Dermis microvascular lymphatic vessel endothelial cell (primary cell): ENCODE measurements around the gene SIGLEC15. TPM values are rescaled to one million over a fixed set of nuclear protein-coding genes. Genes with fewer than 3 reads are reported as not detected.
A peak's percentile ranks its signal among the peaks of the same experiment; 100 is the strongest.
"Not testable (repeated sequence)": the region's sequence is repeated elsewhere in the genome, so short reads cannot be mapped to it uniquely, and the experiment has no call there.

Experiments used
- DNase-seq, 2 donors: peaks; one replicate each; pipeline versions ENCODE4 v3.0.0 to v3.0.0-alpha.2; 2010; ENCODE audit warnings: low read depth in 2 of 2
- total RNA-seq: library from RNA; depleted of rRNA; stranded (reverse); fragments of >200 nt; gene quantifications from 2 replicates; pipeline ENCODE4 v1.2.1, GENCODE V29; 2014

The SIGLEC15 gene
- total RNA-seq, 1 donor from 2014 or later = 0.13 TPM

DNA sequence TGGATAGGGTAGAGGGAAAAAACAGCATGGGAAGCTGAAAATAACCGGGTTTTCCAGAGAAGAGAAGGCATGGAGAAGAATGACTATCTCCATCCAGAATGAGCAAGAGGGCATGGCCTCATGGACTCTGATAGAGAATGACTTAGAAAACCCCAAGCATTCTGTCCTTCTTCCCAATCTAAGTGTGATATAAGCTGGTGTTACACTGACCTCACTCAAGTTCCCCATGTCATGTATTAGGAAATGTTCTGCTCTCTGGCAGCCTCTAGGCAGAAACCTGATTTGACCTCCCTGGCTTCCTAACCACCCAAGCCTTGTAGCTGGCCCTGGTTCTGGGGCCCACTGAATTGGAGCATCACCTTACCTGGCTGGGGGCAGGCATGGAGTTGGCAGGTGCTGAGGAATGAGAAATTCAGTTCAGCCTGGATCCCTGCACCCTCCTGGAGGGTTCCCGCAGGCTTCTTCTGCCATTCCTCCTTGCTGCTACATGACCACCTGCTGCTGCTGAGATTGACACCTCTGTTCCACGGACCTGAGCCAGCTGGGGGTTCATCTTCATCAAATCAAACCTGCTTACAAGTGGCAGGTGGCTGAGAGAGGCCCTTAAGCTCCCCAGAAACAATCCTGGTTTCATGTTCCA is 5.2 kb upstream of the SIGLEC15 start:
- DNase-seq = no peak

DNA sequence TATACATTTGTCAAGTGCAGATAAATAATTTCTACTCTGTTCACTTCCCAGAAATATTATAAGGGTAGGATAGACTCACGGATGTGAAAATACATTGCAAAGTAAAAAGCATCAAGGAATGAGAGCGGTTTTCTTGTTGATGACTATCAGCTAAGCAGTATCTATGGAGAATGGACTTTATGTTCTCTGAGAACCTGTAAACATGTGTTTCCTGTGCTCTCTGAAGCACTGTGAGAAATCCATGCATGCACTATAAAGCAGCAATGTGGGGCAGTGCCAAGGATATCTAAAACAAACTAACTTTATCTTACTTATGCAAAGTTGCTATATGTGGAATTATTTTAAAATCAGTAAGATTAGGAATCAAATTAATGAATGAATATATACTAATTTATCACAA is 4.4 kb upstream of the SIGLEC15 start:
- DNase-seq = no peak

DNA sequence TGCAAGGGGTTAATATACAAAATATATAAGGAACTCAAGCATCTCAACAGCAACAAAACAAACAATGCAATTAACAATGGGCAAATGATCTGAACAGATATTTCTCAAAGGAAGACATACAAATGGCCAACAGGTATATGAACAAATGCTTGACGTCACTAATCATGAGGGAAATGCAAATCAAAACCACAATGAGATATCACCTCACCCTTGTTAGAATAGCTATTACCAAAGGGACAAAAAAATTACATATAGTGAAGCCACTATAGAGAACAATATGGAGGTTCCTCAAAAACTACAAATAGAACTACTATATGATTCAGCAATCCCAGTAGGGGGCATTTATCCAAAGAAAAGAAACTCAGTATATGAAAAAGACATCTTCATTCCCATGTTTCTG is 3.8 kb upstream of the SIGLEC15 start:
- DNase-seq = no peak

DNA sequence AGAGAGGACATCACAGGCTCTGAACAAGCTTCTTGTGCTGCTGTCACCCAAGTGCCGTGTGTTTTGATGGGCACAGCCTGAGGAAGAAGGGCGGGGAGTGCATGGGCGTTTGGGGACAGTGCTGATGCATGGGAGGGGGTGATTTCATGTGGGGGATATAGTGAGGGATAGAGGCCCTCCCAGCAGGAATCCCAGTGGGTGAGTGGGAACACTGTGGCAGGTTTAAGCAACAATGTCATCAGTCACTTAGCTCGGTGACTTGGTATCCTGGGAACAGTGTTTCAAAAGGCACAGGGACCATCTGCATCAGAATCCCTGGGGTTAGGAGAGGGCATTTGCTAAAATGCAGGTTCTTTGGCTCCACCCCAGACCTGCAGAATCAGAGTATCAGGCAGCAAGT is 609 bp downstream of the SIGLEC15 start:
- DNase-seq = no peak

DNA sequence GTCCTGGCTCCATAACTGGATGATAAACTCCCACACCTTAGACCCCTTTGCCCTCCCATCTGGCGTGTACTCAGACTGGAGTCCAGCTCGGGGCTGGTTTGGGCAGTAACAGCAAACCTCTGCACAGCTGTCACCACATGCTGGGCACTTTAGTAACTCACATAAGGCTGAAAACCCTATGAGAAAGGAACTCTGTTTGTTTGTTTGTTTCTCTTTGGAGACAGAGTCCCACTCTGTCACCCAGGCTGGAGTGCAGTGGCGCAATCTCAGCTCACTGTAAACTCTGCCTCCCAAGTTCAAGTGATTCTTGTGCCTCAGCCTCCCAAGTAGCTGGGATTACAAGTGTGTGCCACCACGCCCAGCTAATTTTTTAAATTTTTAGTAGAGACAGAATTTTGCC is 1.2 kb downstream of the SIGLEC15 start:
- DNase-seq = not testable (repeated sequence)

DNA sequence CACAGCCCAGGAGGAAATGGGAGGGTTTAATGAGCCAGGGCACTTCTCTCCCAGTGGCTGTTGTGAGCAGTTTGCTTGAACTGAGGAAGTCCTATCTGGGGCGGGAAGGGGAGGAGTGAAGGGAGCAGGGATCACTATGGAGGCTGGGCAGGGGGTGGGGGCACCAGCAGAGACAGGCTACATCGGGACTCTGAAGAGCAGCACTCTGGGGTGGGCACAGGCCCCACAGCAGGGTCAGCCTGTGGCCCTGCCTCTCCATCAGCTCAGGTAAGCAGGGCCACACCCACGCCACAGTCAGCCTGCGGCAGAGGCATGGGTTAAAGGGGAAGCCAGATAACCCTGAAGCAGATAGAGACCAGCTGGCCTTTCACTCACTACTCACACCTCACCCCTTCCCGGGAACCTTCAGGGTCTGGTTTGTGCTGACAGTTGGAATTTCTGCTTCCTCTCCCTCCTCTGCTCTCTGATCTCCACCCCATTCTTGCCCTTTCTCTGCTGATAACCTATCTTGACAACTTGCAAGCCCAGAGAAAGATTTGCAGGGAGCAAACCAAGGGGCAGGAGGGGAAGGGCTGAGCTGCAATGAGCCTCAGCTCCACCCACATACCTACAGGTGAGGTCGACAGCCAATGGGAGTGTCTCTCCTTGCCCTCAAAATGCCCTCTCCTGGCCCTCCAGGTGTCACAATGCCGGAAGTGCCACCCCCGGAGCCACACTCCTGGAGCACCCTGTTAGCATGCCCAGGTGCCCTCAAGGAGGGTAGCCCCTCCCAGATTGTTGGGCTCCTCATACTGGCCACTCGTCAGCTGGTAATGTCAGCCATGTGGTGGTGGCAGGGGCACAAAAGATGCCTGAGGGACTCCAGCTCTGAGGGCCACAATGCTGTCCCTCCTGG is 3.7 kb downstream of the SIGLEC15 start:
- no peak for DNase-seq

DNA sequence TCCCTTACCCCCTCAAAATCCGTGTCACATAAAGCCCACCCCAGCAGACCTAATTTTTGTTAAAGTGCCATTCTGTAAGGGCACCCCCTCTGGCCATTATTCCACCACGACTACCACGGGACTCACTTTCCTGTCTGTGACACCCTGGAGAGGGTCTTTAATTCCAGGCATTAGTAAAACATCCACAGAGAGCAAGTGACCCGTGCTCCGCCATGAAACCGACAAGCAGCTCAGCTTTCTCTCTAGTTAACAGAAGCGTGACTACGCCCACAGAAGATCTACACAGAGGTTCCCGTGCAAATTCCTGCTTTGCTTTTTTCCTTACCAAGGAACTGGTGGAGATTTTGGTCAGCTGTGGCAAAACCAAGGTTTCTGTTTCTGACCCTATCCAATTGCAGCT is 4.4 kb downstream of the SIGLEC15 start:
- no peak for DNase-seq

DNA sequence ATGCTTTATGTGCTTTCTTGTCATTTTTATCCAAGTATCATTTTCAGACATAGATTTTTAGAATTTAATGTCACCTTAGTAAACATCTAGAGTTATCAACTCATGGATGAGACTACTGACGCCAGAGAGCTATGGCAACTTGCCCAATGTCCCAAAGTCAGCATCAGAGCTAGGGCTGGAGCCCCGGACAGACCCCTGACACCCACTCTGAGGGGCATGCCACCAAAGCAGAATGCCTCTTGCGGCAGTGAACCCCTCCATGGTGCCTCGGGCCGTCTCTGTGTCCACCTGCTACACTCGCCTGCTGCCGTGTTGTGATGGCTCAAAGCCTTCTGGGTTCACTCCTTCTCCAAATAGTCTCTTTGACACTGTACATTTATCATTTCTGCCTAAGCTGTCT is 5.4 kb downstream of the SIGLEC15 start:
- no peak for DNase-seq

DNA sequence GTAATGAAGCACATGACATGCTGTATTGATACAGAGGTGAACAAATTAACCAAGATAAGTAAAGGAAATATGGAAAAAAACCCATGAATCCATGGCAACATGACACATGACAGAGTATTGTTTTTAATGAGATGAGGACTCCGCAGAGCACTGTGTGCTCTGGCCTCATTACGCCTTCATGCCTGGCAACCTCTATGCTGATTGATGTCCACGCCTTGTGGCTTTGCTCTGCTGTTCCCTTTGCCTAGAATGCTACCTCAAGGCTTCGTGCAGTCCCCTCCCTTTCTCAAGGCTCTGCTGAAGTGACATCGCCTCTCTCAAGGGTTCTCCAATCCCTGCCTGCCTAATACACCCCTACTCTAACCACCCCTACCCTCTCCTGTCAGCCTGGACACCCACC is 8.4 kb downstream of the SIGLEC15 start:
- no peak for DNase-seq

DNA sequence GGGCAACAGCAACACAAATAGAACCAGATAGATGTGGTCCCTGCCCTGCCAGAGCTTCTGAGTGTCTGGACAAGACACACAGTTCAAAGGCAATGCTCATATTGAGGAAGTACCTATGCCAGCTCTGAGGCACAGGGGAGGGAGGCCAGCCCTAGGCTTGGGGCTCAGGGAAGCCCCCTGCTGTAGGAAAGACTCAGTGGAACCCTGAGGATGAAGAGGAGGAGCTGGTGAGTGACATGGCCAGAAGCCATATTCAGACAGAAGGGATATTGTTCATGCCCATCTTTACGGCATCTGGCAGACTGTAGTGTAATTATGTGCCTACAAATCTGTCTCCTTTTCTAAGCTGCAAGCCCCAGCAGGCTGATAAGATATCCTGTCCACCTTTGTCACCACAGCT is 8.8 kb downstream of the SIGLEC15 start:
- no peak for DNase-seq

- DNase-seq = no peak
Observed at GRCh38 chr18:45835057-45835636, 9.7 kb downstream of the SIGLEC15 start.

DNA sequence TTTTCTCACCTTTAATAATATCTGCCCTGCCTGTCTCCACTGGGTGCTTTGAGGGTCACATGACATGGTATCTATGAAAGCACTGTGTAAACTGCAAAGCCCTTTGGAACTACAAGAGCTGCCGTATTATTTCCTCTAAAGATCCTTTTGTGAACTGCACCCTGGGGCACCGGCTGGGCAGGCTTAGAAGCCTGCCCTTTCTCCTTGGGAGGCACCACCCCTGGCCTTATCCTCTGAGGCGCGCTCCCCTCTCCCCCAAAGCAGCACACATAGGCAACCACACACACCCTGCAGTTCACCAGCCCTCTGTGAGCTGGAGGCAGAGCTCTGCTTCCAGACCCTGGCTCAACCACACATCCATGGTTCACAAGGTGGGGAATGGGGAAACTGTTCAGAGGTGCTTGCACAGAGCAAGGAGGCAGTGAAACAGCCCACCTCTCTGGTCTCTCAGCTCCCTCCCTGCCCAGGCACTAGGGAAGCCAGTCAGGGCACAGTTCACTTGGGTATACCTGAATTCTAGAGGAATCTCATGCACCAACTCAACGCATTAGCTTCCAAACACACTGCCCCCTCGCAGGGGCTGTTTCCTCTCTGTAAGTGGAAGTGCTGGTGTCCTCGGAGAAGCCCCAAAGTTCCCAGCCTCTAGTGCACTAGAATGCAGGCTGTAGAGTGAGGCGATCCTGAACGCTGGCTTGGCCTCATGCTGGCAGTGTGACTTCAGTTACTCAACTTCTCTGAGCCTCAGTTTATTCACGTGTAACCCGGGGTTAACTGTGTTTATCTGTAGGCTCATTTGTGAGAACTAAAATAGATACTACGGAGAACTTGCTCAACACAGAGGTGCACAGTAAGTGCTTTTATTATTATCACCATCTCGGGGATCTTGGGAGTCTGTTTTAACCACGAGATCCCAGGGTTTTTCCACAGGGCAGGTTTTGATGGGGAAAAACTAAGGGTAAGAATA is 11.0 kb downstream of the SIGLEC15 start:
- DNase-seq = no peak

GRCh38 chr18:45837283-45838070 is 12.0 kb downstream of the SIGLEC15 start:
- peak; percentile 12 to 74 for DNase-seq

DNA sequence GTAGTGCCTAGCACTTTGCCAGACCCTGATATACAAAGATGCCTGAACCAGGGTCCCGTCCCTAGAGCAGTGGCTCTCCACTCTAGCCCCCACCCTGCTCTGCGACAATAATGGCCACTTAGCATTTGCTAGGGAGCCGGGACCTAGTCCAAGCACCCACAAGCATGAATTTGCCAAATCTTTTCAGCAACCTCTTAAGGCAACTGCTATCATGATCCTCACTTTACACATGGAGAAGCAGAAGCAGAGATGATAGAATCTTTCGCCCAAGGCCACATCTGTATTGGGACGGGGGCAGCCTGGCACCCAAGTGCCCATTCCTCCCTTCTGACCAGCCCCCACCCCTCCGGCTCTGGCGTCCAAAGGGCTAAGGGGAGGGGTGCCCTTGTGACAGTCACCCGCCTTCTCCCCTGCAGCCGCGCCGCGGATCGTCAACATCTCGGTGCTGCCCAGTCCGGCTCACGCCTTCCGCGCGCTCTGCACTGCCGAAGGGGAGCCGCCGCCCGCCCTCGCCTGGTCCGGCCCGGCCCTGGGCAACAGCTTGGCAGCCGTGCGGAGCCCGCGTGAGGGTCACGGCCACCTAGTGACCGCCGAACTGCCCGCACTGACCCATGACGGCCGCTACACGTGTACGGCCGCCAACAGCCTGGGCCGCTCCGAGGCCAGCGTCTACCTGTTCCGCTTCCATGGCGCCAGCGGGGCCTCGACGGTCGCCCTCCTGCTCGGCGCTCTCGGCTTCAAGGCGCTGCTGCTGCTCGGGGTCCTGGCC is 13.0 kb downstream of the SIGLEC15 start:
- no peak for DNase-seq

DNA sequence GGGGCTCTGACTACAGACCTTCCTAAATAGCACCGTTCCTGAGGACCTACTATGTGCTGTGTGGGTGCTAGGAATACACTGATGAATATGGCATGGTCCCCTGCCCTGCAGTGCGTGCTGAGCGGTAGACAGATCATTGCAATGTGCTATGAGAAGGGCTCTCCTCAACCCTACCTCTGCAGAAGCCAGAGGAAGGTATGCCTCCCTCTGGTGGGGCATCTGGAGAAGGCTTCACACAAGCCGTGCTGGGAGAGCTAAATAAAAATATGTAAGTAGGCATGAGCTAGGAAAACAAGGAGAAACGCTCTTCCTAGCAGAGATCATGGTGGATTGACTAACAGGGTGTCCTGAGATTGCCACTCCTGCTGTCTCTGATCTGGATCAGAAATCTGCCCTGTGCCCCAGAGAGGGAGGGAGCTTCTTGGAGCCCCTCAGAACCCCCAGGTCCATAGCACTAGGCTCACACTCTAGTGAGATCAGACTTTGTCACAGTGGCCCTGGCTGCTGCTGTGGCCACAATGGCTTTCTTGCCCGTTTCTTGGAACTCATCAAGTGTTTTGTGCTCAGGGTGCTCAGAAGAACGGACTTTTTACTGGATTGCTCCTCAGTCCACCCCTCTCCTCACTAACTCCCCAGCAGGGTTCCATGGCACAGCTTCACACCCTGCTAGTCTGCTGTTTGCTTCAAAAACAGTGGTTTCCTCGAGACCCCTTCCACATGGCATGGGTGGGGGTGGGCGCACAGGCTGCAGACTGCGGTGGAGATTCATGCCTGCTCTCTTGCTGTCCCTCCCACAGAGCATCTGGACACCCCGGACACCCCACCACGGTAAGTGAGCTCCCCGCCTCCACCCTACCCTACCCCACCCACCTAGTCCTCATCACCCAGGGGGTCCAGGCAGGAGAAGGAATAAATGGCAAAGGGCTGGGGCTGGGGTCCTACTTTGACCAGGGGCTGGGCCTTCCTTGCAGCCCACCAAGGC is 14.2 kb downstream of the SIGLEC15 start:
- peak; percentile 46 to 80 for DNase-seq

DNA sequence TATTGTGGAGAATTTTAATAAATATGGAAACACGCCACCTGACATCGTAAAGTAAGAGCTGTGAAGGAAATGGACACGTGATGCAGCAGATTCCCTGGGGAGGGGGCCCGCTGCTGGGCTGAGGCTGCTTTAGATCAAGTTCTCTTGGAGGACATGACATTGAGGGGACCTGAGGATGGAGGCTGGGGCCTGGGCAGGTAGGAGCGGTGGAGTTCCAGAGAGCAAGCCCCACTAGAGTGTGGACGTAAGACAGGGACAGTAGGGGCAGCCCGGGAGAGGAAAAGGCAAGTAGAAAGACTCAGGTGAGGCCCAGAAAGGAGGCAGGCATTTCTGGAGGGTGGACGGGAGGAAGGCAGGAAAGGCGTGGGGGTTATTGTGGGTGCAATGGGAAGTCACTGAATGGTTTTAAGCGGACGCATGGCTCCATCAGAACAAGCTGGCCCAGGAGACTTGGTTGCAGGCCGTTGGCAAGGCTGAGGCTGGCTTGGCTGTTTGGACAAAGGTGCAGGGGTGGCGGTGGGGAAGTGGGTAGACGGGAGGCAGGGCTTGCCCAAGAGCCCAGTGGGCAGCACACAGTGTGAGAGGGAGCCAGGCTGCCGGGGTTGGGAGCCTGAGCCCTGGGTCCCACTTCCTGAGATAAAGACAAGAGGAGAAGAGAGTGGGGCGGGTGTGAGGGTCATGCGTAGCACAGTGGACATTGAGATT is 15.7 kb downstream of the SIGLEC15 start:
- DNase-seq = no peak

- no peak for DNase-seq
Observed at GRCh38 chr18:45841765-45842442, 16.4 kb downstream of the SIGLEC15 start.
